ENCODE results near the gene PDX1. TPM values are rescaled to one million over a fixed set of nuclear protein-coding genes. Genes with fewer than 3 reads are reported as not detected.

PDX1 gene
- total RNA-seq, 2 experiments from 2014 or later: not detected

DNA sequence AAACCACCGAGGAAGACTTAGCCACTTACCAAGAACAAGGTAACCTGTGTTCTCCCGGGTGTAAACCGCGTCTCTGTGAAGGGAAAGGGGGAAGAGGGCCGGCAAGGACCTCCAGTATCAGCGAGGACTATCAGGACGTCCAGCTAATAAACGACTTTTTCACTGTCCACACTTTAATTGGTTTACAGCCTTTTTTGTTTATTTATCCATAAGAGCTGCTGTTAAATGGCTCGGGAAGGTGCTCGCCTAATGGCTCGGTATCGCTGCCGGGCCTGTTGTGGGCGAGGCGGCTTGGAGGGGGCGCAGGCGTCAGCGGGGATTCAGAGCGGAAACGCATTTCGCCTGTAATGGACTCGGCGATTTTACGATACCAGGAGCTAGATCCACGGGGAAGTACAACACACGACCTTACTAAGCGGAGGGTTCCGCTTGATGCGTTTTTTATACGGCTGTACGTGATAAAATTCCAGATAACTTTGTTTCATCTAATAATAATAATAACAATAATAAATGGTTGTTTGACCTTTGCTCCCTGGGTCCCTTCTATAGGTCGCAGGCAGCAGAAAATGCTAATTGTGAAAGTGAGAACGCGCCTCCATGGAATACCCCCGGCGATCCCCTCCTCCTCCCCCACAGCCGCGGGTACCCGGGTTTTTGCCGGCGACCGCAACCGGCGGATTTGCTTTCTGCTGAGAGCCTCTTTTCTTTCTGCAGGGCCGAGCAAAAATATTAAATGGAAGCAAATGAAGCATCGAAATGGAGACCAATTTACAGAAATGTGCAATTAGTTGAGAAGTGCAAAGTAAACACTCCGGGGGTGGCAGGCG is 2.5 kb upstream of the PDX1 start:
- Histone ChIP-seq H3K79me2 (ENCODE audit: insufficient read depth, low read depth, low read length) (no peaks in the 10 kb centered on the region), H3K4me2 (ENCODE audit: low read length) (no peak overlapping the region), H3K4me1 (ENCODE audit: insufficient read depth, low read length, poor library complexity, severe bottlenecking) (no peaks in the 10 kb centered on the region), H3K27ac (ENCODE audit: low read depth, low read length, poor library complexity, severe bottlenecking) (no peak overlapping the region), H4K20me1 (ENCODE audit: insufficient read depth, low read length) (no peaks in the 10 kb centered on the region), H3K9me3 (ENCODE audit: low read length) (no peaks in the 10 kb centered on the region), H3K4me3 (ENCODE audit: low read depth, low read length, poor library complexity, severe bottlenecking) (no peak overlapping the region), H3K9me2 (ENCODE audit: insufficient read depth, low read length) (no peaks in the 10 kb centered on the region), H3K36me3 (ENCODE audit: insufficient read depth, low read length) (no peaks in the 10 kb centered on the region), H2AFZ (ENCODE audit: low read length) (no peak overlapping the region)
- ChIA-PET POLR2A (no interaction called here), CTCF (ENCODE audit: unreplicated experiment) (no interaction called here)
- DNase-seq (ENCODE audit: low spot score): no peak
- TF ChIP-seq, protein P1, sequence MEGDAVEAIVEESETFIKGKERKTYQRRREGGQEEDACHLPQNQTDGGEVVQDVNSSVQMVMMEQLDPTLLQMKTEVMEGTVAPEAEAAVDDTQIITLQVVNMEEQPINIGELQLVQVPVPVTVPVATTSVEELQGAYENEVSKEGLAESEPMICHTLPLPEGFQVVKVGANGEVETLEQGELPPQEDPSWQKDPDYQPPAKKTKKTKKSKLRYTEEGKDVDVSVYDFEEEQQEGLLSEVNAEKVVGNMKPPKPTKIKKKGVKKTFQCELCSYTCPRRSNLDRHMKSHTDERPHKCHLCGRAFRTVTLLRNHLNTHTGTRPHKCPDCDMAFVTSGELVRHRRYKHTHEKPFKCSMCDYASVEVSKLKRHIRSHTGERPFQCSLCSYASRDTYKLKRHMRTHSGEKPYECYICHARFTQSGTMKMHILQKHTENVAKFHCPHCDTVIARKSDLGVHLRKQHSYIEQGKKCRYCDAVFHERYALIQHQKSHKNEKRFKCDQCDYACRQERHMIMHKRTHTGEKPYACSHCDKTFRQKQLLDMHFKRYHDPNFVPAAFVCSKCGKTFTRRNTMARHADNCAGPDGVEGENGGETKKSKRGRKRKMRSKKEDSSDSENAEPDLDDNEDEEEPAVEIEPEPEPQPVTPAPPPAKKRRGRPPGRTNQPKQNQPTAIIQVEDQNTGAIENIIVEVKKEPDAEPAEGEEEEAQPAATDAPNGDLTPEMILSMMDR (conservative IDR thresholded peaks at IDR 0.05; ENCODE audit: low read length): no peak
- no peak for TF ChIP-seq EZH2phosphoT487 (IDR thresholded peaks at IDR 0.05; ENCODE audit: borderline replicate concordance, low read depth, low read length)
- no TSS peak for BruUV-seq (replicated peaks)
- intact Hi-C loops (cut with micrococcal nuclease; ENCODE audit: unreplicated experiment): no loop called here

DNA sequence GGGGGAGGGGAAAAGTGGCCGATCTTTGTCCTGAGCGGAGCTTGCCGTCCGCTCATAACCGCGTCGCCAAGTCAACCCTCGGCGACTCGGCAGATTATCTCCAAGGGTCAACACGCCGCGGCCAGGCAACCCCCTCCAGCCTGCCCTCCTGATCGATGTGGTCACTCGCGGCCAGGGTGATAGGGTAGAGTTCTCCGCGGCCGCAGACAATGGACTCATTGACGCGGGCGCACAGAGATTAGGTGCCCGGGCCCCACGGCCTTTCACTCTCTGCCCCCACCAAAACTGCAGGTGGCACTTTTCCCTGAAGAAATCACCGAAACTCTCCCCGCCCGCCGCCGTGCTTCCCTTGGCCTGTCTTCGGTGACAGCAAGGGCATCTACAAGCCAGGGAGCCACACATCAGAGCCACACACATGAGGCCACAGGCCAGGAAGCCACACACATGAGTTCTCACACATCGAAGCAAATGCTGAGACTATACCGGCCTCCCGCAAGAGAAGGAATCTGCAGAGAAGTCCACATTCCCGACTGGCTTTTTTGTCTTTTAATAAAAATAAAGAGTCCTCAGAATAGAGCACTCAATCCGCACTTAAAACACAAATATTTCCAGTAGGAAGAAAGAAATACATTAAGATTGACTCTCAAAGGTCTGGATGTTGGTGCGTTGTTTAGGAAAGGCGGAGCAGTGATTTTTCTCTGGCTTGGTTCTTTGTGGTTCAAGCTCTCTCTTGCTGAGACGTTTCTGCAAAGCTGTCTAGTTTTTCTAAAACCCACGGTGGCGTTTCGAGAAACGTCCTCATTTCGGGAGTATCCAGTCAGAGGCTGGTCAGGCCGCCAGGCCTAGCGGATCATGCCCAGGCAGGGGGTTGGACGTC is 1.5 kb upstream of the PDX1 start:
- ChIA-PET CTCF (ENCODE audit: unreplicated experiment) (no interaction called here), POLR2A (no interaction called here)
- Histone ChIP-seq H3K9me3 (ENCODE audit: low read length) (no peaks in the 10 kb centered on the region), H3K4me3 (ENCODE audit: low read depth, low read length, poor library complexity, severe bottlenecking) (no peak overlapping the region), H3K9me2 (ENCODE audit: insufficient read depth, low read length) (no peaks in the 10 kb centered on the region), H3K79me2 (ENCODE audit: insufficient read depth, low read depth, low read length) (no peaks in the 10 kb centered on the region), H3K36me3 (ENCODE audit: insufficient read depth, low read length) (no peaks in the 10 kb centered on the region), H4K20me1 (ENCODE audit: insufficient read depth, low read length) (no peaks in the 10 kb centered on the region), H3K4me1 (ENCODE audit: insufficient read depth, low read length, poor library complexity, severe bottlenecking) (no peaks in the 10 kb centered on the region), H3K4me2 (ENCODE audit: low read length) (no peak overlapping the region), H2AFZ (ENCODE audit: low read length) (no peak overlapping the region), H3K27ac (ENCODE audit: low read depth, low read length, poor library complexity, severe bottlenecking) (no peak overlapping the region)
- intact Hi-C loops (cut with micrococcal nuclease; ENCODE audit: unreplicated experiment): no loop called here
- BruUV-seq (replicated peaks): no TSS peak
- TF ChIP-seq, protein P1 (conservative IDR thresholded peaks at IDR 0.05; ENCODE audit: low read length): no peak
- no peak for TF ChIP-seq EZH2phosphoT487 (IDR thresholded peaks at IDR 0.05; ENCODE audit: borderline replicate concordance, low read depth, low read length)
- no peak for DNase-seq (ENCODE audit: low spot score)
